ENCODE results near the gene SLA2.

SLA2 gene

DNA sequence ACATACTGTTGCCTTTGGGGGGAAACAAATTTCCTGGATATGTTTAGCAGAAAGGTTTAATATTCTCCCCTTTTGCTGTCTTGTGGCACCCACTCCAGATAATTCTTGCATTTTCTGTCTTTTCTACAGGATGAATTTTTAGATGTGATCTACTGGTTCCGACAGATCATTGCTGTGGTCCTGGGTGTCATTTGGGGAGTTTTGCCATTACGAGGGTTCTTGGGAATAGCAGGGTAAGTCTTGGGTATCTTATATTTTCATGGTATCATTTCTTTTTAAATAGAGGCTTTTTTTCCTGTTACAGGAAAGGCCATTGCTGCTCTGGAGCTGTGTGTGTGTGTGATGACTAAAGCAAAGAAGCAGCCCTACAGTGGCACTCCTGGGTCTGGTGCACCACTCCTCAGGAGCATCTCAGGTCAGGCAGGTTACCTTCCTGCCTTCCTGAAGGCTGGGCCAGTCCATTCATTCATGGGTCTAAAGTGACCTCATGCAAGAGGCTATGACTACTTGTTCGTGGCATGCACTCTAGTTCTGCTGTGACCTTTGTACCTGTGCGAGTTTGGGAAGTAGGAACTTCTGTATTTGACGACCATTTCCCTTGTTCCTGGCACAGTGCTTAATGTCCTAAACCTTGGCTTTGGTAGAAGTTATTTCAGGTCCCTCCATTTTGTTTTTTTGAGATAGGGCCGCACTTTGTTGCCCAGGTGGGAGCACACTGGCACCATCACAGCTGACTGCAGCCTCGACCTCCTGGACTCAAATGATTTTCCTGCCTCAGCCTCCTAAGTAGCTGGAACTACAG, 38.2 kb downstream of the SLA2 start:
- no peak for DNase-seq

DNA sequence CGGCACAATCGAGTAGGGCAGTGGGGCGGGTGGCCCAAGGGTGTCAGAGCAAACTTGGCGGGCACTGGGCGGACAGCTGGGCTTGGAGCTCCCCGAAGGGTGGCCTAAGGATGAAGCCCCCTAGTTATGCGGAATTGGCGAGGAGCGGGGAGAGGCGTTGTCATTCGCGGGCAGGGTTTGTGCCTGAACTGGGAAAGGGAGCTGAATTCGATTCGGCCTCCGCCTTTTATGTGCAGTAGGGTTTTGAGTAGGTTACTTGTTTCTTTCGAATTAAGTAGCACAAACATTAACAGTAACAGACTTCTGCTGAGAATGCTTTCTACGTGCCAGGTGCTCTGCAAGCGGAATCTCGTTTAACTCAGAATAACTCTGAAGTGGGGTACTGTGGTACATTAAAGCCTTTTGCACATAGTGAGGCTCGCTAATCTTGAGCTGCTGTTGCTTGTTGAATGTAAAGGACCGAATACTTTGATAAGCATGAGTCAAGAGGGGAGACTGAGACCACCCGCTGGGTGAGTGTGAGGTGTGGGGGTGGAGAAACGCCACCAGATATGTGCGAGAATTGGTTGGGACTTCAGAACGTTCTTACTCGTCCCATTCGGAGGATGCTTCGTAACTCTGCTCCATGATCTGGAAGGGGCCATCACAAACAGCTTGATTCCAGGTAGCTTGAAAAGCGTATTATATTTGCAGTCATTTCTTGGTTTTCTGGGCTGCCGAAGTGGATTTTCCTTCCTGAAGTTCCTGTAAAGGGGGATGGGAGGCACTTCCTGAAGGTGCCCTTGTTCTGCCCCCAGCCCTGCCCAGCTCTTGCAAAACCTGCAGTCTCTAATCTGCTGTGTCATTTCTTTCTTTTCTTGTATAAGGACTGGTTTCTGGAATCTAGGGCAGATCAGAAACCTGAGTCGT, 39.6 kb downstream of the SLA2 start:
- DNase-seq, result no peak

DNA sequence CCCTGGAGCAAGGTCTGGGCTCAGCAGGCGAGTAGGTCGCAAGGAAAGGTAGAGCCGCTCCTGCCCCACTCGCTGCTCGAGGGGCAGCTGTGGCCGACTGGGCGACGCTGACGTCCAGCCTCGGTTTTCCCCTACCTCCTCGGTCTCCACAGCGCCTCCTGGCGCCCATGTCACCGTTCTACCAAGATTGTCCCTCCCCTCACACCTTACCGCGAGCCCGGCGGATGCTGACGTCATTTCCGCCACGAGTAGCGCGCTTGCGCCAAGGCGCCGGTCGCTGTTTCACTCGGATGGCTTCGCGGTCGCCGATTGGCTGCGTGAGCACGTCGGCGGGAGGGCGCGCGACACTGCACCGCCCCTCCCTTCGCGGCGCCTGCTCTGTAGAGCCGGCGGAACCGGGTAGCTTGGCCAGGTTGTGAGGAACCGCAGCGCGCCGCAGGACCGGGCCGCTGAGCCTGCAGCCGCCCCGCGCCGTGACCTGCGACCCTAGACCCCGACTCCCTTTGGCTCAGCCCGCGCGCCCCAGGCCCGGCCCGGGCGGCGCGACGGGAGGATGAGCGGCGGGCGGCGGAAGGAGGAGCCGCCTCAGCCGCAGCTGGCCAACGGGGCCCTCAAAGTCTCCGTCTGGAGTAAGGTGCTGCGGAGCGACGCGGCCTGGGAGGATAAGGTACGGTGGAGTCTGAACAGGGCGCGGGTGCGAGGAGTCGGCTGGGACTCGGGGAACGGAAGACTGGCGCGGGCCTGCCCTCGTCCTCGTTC, 40.4 kb downstream of the SLA2 start, which contains the start of gene RAB5IF:
Gene RAB5IF (plus strand): TSS at position 381 of the 759 bp plus-strand sequence. CDS start 173 bp downstream, at position 554.
- peak; percentile 98 for DNase-seq

DNA sequence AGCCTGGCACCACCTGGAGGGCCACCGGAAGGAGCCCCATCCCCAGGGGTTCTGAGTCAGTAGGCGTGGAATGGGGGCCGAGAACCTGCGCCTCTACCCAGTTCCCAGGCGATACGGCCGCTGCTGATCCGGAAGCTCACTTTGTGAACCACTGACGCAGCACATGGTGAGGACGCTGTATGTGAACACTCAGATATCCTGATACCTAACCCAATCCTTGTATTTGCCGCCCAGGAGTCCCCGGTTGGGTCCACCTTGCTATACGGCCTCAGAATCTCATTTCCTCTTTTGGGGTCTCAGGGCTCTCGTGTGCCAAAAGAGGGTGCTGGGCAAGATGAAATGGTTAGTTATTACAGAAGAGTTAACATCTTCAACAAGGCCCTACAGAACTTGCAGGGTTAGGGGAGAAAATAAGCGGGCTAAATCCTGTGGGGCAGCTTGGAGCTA, 41.0 kb downstream of the SLA2 start:
- DNase-seq, result peak; percentile 40

DNA sequence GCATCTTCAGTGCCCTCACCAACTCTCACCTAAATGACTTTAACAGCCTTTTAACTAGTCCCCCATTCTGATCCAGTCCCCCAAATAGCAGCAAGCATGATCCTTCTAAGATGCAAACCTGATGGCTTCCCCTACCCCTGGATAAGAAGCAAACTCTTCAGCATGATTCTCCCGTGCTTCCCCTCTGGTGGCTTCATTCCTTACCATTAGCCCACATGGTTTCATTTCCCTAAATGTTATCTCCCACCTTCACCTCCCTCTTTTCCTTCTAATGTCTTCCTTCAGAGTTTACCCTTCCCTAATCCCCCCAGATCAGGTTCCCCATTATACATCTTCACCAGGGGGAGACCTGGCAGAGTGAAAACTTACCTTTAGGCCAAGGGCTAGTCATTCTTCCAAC, 44.5 kb downstream of the SLA2 start:
- no peak for DNase-seq

DNA sequence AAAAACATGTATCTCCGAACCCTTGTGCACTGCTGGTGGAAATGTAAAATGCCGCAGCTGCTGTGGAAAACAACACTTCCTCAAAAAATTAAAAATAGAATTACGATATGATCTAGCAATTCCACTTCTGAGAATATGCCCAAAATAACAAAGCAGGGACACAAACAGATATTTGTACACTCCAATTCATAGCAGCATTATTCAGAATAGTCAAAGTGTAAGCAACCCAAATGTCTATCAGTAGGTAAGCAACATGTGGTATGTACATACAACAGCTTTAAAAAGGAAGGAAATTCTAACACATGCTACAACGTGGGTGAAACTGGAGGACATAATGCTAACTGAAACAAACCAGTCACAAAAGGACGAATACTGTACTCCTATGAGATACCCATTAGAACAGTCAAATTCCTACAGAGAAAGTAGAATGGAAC, 46.1 kb downstream of the SLA2 start:
- DNase-seq, result no peak

DNA sequence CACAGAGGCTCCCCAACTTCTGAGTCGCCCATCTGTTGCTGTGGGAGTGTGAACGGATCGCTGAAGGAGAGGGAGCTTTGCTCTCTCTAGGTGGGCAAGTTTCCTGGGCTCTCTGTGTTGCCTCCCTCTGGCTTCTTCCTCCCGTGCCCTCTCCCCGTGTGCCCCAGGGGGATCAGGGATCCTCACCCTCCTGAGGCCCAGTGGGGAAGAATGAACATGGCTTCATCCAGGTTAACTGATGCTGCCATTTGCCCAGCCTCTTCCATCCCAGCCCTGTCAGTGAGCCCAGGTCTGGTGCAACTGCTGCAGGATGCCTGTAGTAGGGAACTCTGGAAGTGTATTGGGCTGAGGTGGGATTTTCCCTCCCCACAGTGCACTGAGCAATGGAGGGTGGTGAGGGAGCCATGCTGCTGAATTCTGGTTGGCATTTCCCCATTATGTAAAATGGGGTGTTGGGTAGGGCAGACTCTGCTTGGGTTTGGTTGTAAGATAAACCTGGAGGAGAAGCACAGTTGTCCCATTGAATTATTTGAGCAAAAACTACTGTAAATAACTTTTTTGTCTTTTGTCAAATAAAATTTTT, 52.6 kb downstream of the SLA2 start:
- no peak for DNase-seq

DNA sequence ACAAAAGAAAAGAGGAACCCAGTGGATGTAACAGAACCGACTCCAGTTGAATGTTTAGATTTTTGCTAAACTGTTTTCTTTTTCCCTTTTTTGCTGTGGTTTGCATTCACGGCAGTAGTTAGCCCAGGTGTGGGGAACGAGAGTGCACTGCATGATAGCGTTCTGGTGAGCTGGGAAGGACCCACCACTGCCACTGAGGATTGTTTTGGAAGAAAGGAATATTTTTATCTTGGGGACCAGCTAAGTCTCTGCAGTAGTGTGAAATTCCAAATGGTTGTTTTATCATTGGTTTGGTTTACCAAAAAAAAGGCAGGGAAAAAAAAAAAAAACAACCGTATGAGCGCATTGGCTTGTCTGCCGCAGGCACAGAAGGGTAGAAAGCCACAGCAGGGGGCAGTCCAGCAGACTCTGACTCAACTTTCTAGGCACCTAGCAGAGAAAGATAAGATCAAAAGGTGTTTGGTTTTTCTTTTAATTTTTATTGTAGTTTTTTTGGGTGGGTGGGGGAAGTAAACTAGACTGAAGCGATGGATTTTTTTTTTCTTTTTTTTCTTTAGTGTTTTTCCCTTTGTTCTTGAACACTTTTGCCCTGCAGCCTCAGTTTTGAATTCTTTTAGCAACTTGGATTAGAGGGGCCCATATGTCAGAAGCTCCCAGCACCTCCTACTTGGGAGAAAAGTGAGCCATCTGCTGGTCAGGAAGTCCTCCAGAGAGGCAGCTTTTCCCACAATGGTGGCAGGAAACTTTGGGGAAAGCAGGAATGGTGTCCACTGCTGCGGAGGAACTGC, 53.9 kb downstream of the SLA2 start:
- DNase-seq, result peak; percentile 49

DNA sequence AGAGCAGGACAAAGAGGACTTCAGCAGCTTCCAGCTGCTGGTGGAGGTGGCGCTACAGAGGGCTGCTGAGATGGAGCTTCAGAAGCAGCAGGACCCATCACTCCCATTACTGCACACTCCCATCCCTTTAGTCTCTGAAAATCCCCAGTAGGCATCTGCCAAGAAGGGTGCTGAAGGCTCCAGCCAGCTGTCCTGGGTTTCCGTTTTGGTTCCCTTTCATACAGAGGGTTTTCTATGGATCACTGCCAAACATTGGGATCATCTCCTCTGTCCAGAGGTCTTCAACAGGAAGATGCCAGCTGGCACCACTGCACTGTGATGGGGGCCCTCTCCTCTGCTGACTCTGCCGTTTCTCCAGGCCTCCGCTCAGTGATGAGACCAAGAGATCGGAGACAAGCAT, 54.7 kb downstream of the SLA2 start:
- no peak for DNase-seq

DNA sequence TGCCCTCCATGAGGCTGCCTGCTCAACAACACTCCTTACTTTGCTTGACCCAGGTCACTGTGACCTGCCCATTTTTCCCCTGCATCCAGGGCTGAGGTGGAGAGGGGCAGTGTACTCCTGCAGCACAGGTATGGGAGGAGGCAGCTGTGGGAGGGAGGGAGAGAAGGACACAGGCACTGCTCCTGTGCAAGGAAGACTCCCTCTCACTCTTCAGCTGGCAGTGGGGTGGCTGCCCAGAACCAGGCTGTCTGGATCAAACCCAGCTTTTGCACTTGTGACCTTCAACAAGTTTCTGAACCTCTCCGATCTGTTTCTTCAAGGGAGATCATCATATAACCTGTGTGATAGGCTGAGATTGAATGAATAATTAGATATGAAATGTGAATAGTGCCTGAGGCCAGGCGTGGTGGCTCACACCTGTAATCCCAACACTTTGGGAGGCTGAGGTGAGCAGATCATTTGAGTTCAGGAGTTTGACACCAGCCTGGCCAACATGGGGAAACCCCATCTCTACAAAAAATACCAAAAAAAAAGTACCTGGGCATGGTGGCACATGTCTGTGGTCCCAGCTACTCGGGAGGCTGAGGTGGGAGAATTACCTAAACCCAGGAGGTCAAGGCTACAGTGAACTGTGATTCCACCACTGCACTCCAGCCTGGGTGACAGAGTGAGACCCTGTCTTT, 58.5 kb downstream of the SLA2 start:
- no peak for DNase-seq

DNA sequence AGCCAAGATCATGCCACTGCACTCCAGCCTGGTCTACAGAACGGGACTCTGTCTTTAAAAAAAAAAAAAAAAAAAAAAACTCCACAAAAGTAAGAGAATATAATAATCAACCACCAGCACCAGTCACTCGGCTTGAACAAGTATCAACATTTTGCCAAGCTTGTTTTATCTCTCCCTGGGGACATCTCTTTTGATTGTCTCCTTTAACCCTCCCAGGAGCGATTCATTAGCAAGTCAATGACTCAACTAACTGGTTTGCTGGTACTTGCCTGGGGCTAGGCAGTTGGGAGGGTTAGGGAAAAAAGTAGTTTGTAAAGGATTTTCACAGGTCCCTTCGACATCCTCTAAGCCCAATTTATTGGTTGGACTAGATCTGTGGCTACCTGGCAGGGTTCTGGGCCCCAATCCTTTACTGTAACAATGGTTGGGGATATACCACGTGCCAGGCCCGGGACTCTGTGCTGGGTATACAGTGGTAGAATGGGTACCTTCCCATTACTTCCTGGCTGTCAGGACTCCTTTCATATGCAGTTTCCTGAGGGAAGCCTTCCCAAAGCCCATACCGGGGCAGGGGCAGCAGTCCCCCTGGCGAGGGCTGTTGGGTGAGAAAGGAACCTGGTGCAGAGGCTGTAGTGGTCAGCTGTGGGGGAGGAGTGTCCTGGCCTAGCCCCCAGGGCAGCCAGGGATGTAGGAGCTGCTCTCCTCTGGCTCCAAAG, 60.4 kb downstream of the SLA2 start:
- DNase-seq, result no peak

DNA sequence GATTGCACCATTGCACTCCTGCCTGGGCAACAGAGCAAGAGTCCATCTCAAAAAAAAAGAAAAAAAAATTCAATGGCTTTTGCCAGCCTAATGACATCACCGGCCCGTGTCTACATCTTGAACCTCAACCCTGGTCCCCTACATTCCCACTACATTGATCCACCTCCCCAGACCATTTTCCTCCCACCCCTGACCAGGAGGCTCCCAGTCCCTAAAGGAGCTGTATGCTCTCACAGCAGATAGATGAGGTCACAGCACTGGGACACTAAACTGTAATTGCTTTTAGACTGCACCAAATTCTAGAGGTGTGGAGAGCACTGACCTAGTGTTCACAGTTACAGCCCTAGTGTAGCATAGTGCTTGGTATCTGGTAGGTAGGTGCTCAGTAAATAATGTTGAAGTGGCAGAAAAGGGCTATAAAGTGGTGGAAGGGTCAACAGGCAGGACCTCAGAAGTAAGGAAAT, 61.9 kb downstream of the SLA2 start:
- no peak for DNase-seq

DNA sequence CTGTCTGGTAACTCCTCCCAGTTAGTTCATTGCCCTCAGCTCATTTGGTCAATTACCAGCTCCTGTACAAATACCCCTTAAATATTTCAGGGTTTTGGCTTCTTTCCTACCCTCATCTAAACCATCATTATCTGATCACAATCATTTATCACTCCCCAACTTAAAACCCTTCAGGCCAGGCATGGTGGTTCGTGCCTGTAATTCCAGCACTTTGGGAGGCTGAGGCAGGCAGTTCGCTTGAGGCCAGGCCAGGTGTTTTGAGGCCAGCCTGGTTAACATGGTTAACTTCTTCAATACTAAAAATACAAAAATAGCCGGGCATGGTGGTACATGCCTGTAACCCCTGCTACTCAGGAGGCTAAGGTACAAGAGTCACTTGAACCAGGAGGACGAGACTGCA, 63.2 kb downstream of the SLA2 start:
- DNase-seq, result no peak

DNA sequence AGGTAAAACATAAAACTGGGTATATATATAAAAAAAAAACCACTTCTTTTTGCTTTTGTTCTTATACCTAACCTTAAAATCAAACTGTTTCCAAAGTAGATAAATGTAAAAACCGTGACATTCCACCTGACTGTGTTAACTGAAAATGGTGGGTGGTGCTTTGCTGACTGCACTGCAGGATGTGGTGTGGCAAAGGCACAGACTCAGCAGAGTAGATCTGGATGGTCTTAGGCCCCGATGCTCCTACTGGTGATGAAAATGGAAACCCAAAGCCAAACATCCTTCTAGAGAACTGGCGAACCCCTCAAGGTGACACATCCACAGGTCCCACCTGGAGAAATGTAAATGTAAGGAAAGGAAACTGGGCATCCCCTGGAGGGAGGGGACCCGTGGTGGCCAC, 63.7 kb downstream of the SLA2 start:
- no peak for DNase-seq

DNA sequence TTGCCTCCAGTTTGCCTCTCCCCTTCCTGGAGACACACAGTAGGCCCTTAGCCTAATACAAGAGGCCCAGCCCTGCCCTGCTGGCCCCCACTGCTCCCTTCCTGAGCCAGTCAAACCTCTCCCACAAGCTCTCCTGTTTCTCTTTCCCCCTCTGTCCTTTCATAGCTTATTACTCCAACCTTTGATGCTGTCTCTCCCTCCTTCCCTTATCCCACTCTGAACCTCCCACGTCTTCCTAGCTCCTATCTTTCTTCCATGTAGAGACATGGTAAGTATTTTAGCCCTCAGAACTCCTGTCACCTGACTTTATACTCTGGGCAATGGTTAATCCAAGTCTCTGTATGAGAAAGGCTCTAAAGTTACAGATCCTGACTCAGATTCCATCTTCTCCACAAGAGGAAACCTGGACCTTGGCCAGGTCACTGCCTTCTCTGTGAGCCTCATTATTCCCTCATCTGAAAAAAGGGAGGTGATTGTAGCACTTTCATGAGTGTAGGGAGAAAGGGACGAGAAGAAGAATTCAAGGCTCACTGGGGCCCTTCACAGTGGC, 65.9 kb downstream of the SLA2 start:
- DNase-seq, result no peak

DNA sequence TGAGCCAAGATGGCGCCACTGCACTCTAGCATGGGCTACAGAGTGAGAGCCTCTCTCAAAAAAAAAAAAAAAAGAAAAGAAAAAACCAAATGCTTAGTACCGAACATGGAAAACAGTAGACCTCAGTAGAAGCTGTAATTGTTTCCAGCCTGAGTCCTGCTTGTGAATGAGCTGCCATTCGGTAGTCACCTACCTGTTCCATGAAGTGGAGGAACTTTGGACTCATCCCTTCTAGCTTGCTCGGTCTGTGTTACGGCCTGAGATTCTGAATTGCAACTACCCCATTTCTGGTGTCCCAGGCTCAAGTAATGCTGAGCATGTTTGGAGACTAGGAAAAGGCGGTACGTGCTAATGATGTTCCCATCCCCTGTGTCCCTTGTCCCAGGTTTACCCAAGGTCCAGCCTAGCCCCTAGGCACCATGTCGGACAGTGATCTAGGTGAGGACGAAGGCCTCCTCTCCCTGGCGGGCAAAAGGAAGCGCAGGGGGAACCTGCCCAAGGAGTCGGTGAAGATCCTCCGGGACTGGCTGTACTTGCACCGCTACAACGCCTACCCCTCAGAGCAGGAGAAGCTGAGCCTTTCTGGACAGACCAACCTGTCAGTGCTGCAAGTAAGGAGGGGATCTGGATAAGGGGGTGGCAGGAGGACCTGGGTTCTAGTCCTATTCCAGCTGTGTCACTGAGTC, 67.5 kb downstream of the SLA2 start:
- DNase-seq, result no peak

DNA sequence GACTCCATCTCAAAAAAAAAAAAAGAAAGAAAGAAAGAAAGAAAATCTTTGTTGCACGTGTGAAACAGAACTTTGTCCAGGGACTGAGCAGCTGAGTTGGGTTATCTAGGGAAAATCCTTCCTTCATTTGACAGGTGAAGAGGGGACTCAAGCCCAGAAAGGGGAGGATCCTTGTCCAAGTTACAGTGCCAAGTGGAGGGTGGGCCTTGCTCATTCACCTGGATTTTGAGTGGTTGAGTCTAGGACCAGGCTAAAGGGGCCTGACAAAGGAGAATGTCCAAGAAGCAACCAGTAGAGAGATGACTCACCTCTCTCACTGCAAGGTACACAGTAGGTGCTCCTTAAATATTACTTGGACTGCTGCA, 69.9 kb downstream of the SLA2 start:
- no peak for DNase-seq

DNA sequence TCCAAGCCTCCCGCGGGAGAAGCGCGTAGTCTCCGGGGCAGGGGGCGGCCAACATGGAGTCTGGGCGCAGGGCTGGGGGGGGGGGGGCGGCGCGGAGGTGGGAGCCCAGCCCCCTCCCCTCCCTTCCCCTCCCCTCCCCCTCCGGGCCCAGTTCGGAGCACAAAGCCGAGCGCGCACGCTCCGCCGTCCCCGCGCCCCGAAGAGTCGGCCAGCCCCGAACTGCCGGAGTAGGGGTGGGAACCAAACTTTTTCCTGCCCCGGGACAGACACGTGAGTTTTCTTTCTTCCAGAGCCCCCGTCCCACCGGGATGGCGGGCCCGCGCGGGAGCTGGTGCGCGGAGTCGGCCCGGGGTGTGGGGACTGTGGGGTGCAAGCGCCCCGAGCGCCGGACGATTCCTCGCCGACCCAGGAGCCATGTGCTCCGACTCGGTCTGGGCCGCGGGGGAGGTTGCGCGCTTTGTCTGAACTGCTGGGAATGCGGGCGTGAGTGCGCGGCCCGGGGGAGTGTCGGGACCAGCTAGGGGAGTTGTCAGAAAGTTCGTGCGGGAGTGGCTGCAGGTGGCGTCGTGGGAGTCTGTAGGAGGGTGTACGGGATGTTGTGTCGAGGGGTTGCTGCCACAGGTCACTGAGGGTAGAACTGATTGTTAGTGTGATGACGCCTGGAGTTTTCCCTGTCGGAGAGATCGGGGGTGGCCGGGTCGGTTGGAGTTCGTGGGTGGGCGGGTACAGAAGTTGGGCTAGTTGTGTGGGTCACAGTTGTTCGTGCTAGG, 71.4 kb downstream of the SLA2 start:
- DNase-seq, result peak; percentile 38
